Mucosa of stomach (tissue), 1 donor: Measurements from ENCODE around the gene SDSL.

Source experiments
- H3K27me3 ChIP-seq: one replicate; pipeline ENCODE4 v1.7.0; 2013; ENCODE audit warnings: mild to moderate bottlenecking, low read length; ENCODE audit not compliant: control insufficient read depth, insufficient read depth
- H3K36me3 ChIP-seq: one replicate; pipeline ENCODE4 v1.7.0; 2013; ENCODE audit warnings: low read length; ENCODE audit not compliant: control insufficient read depth, insufficient read depth
- H3K4me1 ChIP-seq: one replicate; pipeline ENCODE4 v1.7.0; 2013; ENCODE audit warnings: mild to moderate bottlenecking, low read length; ENCODE audit not compliant: control insufficient read depth, insufficient read depth
- H3K4me3 ChIP-seq: one replicate; pipeline ENCODE4 v1.7.0; 2013; ENCODE audit warnings: low read length
- H3K9ac ChIP-seq: one replicate; pipeline ENCODE4 v1.7.0; 2013; ENCODE audit warnings: mild to moderate bottlenecking, low read length, moderate library complexity
- H3K9me3 ChIP-seq: one replicate; pipeline ENCODE4 v1.7.0; 2013; ENCODE audit warnings: mild to moderate bottlenecking, low read length, moderate library complexity; ENCODE audit not compliant: control insufficient read depth
- donor health status: Pancreatic carcinoma.

The SDSL gene

GRCh38 chr12:113398346-113399290 lies 23.6 kb upstream of the SDSL start:
- no peaks in the 10 kb centered on the region for H3K36me3 ChIP-seq
- H3K4me3 ChIP-seq = no peak overlapping the region
- H3K27me3 ChIP-seq = peaks cover 7% of the 10 kb centered on the region
- no peak overlapping the region for H3K9ac ChIP-seq
- no peaks in the 10 kb centered on the region for H3K4me1 ChIP-seq
- H3K9me3 ChIP-seq = no peaks in the 10 kb centered on the region

DNA sequence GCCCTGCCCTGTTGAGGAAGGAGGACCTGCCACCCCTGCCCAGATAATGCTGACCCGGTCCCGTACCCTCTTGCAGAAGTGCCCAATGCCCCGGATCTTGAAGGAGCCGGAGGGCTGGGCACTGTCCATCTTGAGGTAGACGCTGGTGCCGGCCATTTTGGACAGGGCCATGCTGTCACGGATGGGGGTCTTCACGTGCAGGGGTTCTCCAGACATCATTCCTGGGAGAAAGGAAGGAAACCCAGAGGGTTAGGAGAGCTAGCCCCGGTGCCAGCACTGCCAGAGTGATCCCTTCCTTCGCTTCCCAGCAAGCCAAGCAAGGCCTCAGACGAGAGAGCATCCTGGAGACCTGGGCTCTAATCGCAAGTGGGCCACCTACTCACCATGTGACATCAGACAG lies 22.7 kb upstream of the SDSL start:
- peaks cover 7% of the 10 kb centered on the region for H3K27me3 ChIP-seq
- no peak overlapping the region for H3K4me3 ChIP-seq
- no peaks in the 10 kb centered on the region for H3K36me3 ChIP-seq
- H3K4me1 ChIP-seq = peaks cover 3% of the 10 kb centered on the region
- H3K9me3 ChIP-seq = no peaks in the 10 kb centered on the region
- no peak overlapping the region for H3K9ac ChIP-seq

- H3K4me3 ChIP-seq = no peak overlapping the region
- H3K9ac ChIP-seq = no peak overlapping the region
- no peaks in the 10 kb centered on the region for H3K36me3 ChIP-seq
- H3K4me1 ChIP-seq = peaks cover 3% of the 10 kb centered on the region
- no peaks in the 10 kb centered on the region for H3K9me3 ChIP-seq
- peaks cover 7% of the 10 kb centered on the region for H3K27me3 ChIP-seq
Observed at GRCh38 chr12:113400362-113400761, 21.8 kb upstream of the SDSL start.

- no peaks in the 10 kb centered on the region for H3K9me3 ChIP-seq
- H3K4me1 ChIP-seq = peaks cover 3% of the 10 kb centered on the region
- no peak overlapping the region for H3K9ac ChIP-seq
- no peaks in the 10 kb centered on the region for H3K36me3 ChIP-seq
- no peak overlapping the region for H3K4me3 ChIP-seq
- H3K27me3 ChIP-seq = peaks cover 7% of the 10 kb centered on the region
Observed at GRCh38 chr12:113401066-113402000, 20.8 kb upstream of the SDSL start.

DNA sequence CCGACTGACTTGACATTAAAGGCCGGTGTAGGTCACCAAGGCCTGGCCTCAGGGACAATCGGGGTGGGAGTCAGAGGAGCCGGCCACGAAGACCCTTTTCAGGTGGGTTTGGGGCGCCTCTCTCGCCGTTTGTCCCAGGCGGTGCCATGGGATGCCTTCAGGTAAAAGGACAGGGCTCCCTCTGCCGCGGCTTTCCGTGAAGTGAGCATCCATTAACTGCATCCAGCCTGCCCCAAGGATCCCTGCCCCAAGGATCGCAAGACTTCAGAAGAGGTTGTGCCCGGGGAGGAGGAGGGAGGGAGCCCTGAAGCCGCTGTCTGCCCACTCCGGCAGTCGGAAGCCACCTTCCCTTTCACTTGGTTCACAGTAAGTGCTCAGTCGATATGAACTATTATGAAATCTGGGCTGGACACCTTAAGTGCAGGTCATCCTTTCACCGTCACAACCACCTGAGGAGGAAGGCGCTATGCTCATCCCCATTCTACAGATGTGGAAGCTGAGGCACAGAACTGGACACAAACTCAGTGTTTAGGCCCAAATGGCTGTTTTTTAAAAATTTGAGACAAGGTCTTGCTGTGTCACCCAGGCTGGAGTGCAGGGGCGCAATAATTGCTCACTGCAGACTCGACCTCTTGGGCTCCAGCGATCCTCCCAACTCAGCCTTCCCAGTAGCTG lies 19.5 kb upstream of the SDSL start:
- Histone ChIP-seq H3K4me1 (peaks cover 3% of the 10 kb centered on the region), H3K36me3 (no peaks in the 10 kb centered on the region), H3K9ac (no peak overlapping the region), H3K9me3 (no peaks in the 10 kb centered on the region), H3K4me3 (no peak overlapping the region), H3K27me3 (peaks cover 5% of the 10 kb centered on the region)

- no peaks in the 10 kb centered on the region for H3K9me3 ChIP-seq
- no peaks in the 10 kb centered on the region for H3K36me3 ChIP-seq
- H3K4me3 ChIP-seq = no peak within 1 kb of the TSS
- peaks cover 3% of the 10 kb centered on the region for H3K4me1 ChIP-seq
- peaks cover 5% of the 10 kb centered on the region for H3K27me3 ChIP-seq
- no peak within 1 kb of the TSS for H3K9ac ChIP-seq
Observed at GRCh38 chr12:113403435-113404415, 18.5 kb upstream of the SDSL start, which contains the start of gene SDS. Gene SDS (minus strand): TSS chr12:113403887. CDS start chr12:113399708, 4,179 bp downstream.

DNA sequence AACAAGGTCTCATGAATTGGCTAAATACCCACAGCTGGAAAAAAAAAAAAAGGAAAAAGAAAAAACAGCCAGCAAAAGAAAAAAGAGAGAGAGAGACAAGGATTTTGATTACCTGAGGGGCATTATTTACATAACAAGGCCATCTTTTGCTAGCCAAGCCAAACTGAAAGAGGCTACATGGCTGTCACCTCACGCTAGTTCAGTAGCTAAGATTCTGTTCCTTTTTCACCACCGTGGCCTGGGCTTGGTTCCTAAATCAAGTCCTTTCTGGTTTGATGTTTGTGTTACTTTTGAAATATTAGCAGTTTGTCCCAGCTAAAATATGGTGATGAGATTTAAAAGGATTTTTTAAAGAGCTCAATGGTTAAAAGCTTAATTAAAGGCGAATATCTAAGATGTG lies 16.5 kb upstream of the SDSL start:
- no peaks in the 10 kb centered on the region for H3K36me3 ChIP-seq

GRCh38 chr12:113407931-113408600 lies 14.1 kb upstream of the SDSL start:
- Histone ChIP-seq H3K27me3 (peaks cover 4% of the 10 kb centered on the region), H3K9me3 (no peaks in the 10 kb centered on the region), H3K9ac (no peak overlapping the region), H3K4me1 (peaks cover 3% of the 10 kb centered on the region), H3K36me3 (no peaks in the 10 kb centered on the region), H3K4me3 (no peak overlapping the region)

More for the DNA sequence above, 16.5 kb upstream of the SDSL start:
- Histone ChIP-seq H3K9me3 (no peaks in the 10 kb centered on the region), H3K4me3 (no peak overlapping the region), H3K4me1 (peaks cover 3% of the 10 kb centered on the region), H3K9ac (no peak overlapping the region), H3K27me3 (peaks cover 4% of the 10 kb centered on the region)

GRCh38 chr12:113408756-113409298 lies 13.4 kb upstream of the SDSL start:
- peaks cover 4% of the 10 kb centered on the region for H3K27me3 ChIP-seq
- H3K9me3 ChIP-seq = no peaks in the 10 kb centered on the region
- H3K36me3 ChIP-seq = no peaks in the 10 kb centered on the region
- H3K4me1 ChIP-seq = peaks cover 3% of the 10 kb centered on the region
- H3K4me3 ChIP-seq = no peak overlapping the region
- H3K9ac ChIP-seq = no peak overlapping the region

DNA sequence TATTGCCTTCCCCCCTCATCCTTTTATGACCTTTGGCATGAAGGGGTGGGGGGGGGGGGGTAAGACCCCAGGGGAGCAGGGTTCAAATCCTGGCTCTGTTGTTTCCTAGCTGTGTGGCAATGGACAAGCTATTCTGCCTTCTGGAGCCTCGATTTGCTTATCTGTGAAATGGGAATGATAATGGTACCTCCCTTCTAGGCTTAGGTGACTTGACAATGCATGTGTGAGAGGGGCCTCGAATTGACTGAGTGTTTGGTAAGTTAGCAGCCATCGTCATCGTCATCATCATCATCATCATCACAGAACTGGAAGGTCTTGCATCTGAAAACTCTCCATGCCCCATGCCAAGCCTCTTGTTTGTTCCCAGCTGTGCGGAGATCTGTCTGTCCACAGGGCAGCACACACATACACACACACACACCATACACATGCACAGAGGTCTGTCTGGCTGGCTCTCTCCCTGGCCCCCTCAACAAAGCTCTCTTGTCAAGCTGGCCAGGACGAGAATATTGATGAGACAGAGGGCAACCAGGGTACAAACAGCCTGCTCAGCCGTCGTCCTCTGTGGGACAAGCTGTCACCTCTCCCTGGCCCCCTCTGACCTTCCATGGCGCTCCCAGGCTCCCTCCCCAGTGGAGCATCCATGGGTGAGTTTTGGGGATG lies 12.6 kb upstream of the SDSL start:
- peaks cover 4% of the 10 kb centered on the region for H3K27me3 ChIP-seq
- no peaks in the 10 kb centered on the region for H3K36me3 ChIP-seq
- H3K9me3 ChIP-seq = no peaks in the 10 kb centered on the region
- H3K4me3 ChIP-seq = no peak overlapping the region
- H3K4me1 ChIP-seq = no peaks in the 10 kb centered on the region
- H3K9ac ChIP-seq = no peak overlapping the region
